GM19397 (cell line): ENCODE data around the gene ANAPC7.
"Not testable (repeated sequence)": the region's sequence is repeated elsewhere in the genome, so short reads cannot be mapped to it uniquely, and the experiment has no call there.

Experiments used
- ATAC-seq: cut with Tn5 transposase; IDR thresholded peaks from one replicate; pipeline ENCODE4 v1.9.1; 2021; ENCODE audit warnings: mild to moderate bottlenecking, moderate library complexity; ENCODE audit not compliant: unreplicated experiment

Gene ANAPC7

GRCh38 chr12:110349096-110349495, 54.4 kb downstream of the ANAPC7 start:
- ATAC-seq: no peak

GRCh38 chr12:110348431-110349059, 55.0 kb downstream of the ANAPC7 start:
- no peak for ATAC-seq

- ATAC-seq: no peak
These were observed 55.7 kb downstream of the ANAPC7 start for GRCh38 chr12:110347767-110348166.

GRCh38 chr12:110345963-110346362, 57.5 kb downstream of the ANAPC7 start:
- no peak for ATAC-seq

GRCh38 chr12:110345176-110345661, 58.3 kb downstream of the ANAPC7 start:
- no peak for ATAC-seq

- no peak for ATAC-seq
These were observed 58.9 kb downstream of the ANAPC7 start for GRCh38 chr12:110344657-110345056.

GRCh38 chr12:110343736-110344555, 59.6 kb downstream of the ANAPC7 start:
- no peak for ATAC-seq

GRCh38 chr12:110343114-110343513, 60.4 kb downstream of the ANAPC7 start:
- ATAC-seq: no peak

- ATAC-seq: no peak
These were observed 61.4 kb downstream of the ANAPC7 start for GRCh38 chr12:110342157-110342556.

- no peak for ATAC-seq
These were observed 62.8 kb downstream of the ANAPC7 start for GRCh38 chr12:110340706-110341105.

- not testable (repeated sequence) for ATAC-seq
These were observed 63.2 kb downstream of the ANAPC7 start for GRCh38 chr12:110340261-110340660.

GRCh38 chr12:110339184-110339952, 64.1 kb downstream of the ANAPC7 start:
- ATAC-seq: no peak

- no peak for ATAC-seq
These were observed 64.8 kb downstream of the ANAPC7 start for GRCh38 chr12:110338754-110339153.

GRCh38 chr12:110337912-110338710, 65.4 kb downstream of the ANAPC7 start:
- ATAC-seq: no peak

GRCh38 chr12:110335481-110336045, 67.9 kb downstream of the ANAPC7 start:
- ATAC-seq: no peak

- ATAC-seq: no peak
These were observed 70.3 kb downstream of the ANAPC7 start for GRCh38 chr12:110333201-110333600.

- no peak for ATAC-seq
These were observed 73.0 kb downstream of the ANAPC7 start for GRCh38 chr12:110330544-110330943.

- ATAC-seq: no peak
These were observed 73.4 kb downstream of the ANAPC7 start for GRCh38 chr12:110330124-110330523.

GRCh38 chr12:110329710-110330109, 73.8 kb downstream of the ANAPC7 start:
- ATAC-seq: no peak
